B cell (primary cell): ENCODE measurements around the gene KLF16. TPM values are rescaled to one million over a fixed set of nuclear protein-coding genes. Genes with fewer than 3 reads are reported as not detected.

ENCODE experiments used
- ATAC-seq: fragments of 200-7000 bp; cut with Tn5 transposase; one replicate; pipeline ENCODE4 v1.10.0; 2021; ENCODE audit warnings: low read depth, mild to moderate bottlenecking, moderate number of reproducible peaks, moderate library complexity
- CTCF ChIA-PET: fragments of 350-600 bp; sonication (Branson Sonifier 250); formaldehyde crosslinking; loops from one replicate; lab custom pipeline; 2021; ENCODE audit warnings: antibody characterized with exemption, inconsistent platforms; lab: Charles Lee
- POLR2A ChIA-PET: fragments of 350-600 bp; sonication (Branson Sonifier 250); formaldehyde crosslinking; loops from one replicate; lab custom pipeline; 2021; ENCODE audit warnings: antibody characterized with exemption; lab: Charles Lee
- DNase-seq: peaks from one replicate; pipeline ENCODE4 v3.0.0; 2013
- H2AFZ ChIP-seq: 2 replicates; pipeline ENCODE4 v1.6.1; 2012; ENCODE audit warnings: mild to moderate bottlenecking, low read depth, low read length; ENCODE audit not compliant: insufficient read depth, poor library complexity, severe bottlenecking
- H3K27ac ChIP-seq, 2 donors: 1 replicate in 1 of 2; 2 replicates in 1 of 2; pipeline ENCODE4 v1.5.1; 2012 to 2013; ENCODE audit warnings: low read length in 2 of 2, mild to moderate bottlenecking in 2 of 2, moderate library complexity in 1 of 2
- H3K27me3 ChIP-seq, 4 experiments: fragments of 200-600 bp in 1 of 4; sonication (generic) in 1 of 4; replicated peaks in 1 of 4; 1 replicate in 2 of 4; 2 replicates in 2 of 4; pipeline versions ENCODE4 v1.6.1 to v1.7.0; 2013 to 2016; ENCODE audit warnings: low read length in 3 of 4, mild to moderate bottlenecking in 2 of 4, mixed read lengths in 1 of 4, moderate library complexity in 1 of 4; ENCODE audit not compliant: insufficient read depth in 4 of 4, control insufficient read depth in 3 of 4; ENCODE audit errors: control extremely low read depth in 1 of 4
- H3K36me3 ChIP-seq, 2 experiments: replicated peaks in 1 of 2; 1 replicate in 1 of 2; 2 replicates in 1 of 2; pipeline versions ENCODE4 v1.6.1 to v1.7.1; 2013; ENCODE audit warnings: low read length in 1 of 2; ENCODE audit not compliant: insufficient read depth in 2 of 2, control insufficient read depth in 1 of 2; ENCODE audit errors: control extremely low read depth in 1 of 2, extremely low read depth in 1 of 2
- H3K4me1 ChIP-seq, 2 donors: fragments of 200-600 bp in 1 of 2; sonication (generic) in 1 of 2; 1 replicate in 1 of 2; 2 replicates in 1 of 2; pipeline versions ENCODE4 v1.5.1 to v1.6.1; 2013 to 2017; ENCODE audit warnings: low read length in 2 of 2; ENCODE audit not compliant: control insufficient read depth in 2 of 2, insufficient read depth in 2 of 2
- H3K4me2 ChIP-seq: replicated peaks from 2 replicates; pipeline ENCODE3; 2012; ENCODE audit warnings: mild to moderate bottlenecking, low read depth, low read length; ENCODE audit not compliant: poor library complexity, severe bottlenecking
- H3K4me3 ChIP-seq, 5 experiments: fragments of 200-600 bp in 1 of 5; sonication (generic) in 1 of 5; 1 replicate in 3 of 5; 2 replicates in 2 of 5; pipeline versions ENCODE4 v1.5.1 to v1.7.0; 2011 to 2016; ENCODE audit warnings: low read length in 4 of 5, mild to moderate bottlenecking in 4 of 5, low read depth in 2 of 5, control low read depth in 1 of 5, moderate library complexity in 1 of 5; ENCODE audit not compliant: insufficient read depth in 1 of 5; ENCODE audit errors: control extremely low read depth in 1 of 5, extremely low read depth in 1 of 5
- H3K79me2 ChIP-seq: fragments of 200-600 bp; sonication (generic); one replicate; pipeline ENCODE4 v1.6.0; 2016; ENCODE audit warnings: low read length; ENCODE audit not compliant: control insufficient read depth, insufficient read depth
- H3K9ac ChIP-seq: fragments of 200-600 bp; sonication (generic); 2 replicates; pipeline ENCODE4 v1.6.1; 2017; ENCODE audit warnings: mild to moderate bottlenecking, low read length, moderate library complexity
- H3K9me3 ChIP-seq, 3 donors: one replicate each; pipeline versions ENCODE4 v1.6.1 to v1.7.1; 2013; ENCODE audit warnings: low read length in 2 of 3; ENCODE audit not compliant: control insufficient read depth in 2 of 3, insufficient read depth in 1 of 3; ENCODE audit errors: control extremely low read depth in 1 of 3
- H4K20me1 ChIP-seq: 2 replicates; pipeline ENCODE4 v1.6.0; 2012; ENCODE audit warnings: mild to moderate bottlenecking, low read length; ENCODE audit not compliant: insufficient read depth, control insufficient read depth, poor library complexity, severe bottlenecking
- H3K27ac Mint-ChIP-seq: one replicate; pipeline ENCODE4 v1.8.0; 2021; ENCODE audit warnings: mixed read lengths
- H3K27me3 Mint-ChIP-seq: one replicate; pipeline ENCODE4 v1.8.0; 2021; ENCODE audit warnings: mixed read lengths
- H3K4me1 Mint-ChIP-seq: one replicate; pipeline ENCODE4 v1.8.0; 2021; ENCODE audit warnings: mixed read lengths
- H3K4me3 Mint-ChIP-seq: one replicate; pipeline ENCODE4 v1.8.0; 2021; ENCODE audit warnings: mixed read lengths
- H3K9me3 Mint-ChIP-seq: one replicate; pipeline ENCODE4 v1.8.0; 2022; ENCODE audit warnings: mixed read lengths; ENCODE audit not compliant: insufficient read depth
- EZH2 ChIP-seq: IDR thresholded peaks from 2 replicates; pipeline ENCODE4 v1.6.1; 2012; ENCODE audit warnings: borderline replicate concordance, low read depth, mild to moderate bottlenecking, moderate library complexity, low read length; ENCODE audit not compliant: insufficient read depth, poor library complexity, severe bottlenecking
- WGBS: methylation state at CpG from one replicate; pipeline ENCODE4 v1.1.5; 2013; ENCODE audit warnings: missing lambda C conversion rate; ENCODE audit not compliant: insufficient coverage; 5-methylcytosine and 5-hydroxymethylcytosine counted together
- intact Hi-C: fragments of 100-400 bp; cut with micrococcal nuclease; formaldehyde crosslinking; loops from one replicate; pipeline ENCODE4 v1.10.0; 2022
- polyA plus RNA-seq: library from polyadenylated mRNA; depleted of rRNA; stranded (reverse); fragments of >200 nt; gene quantifications from 2 replicates; pipeline ENCODE4 v1.2.3, GENCODE V29; 2012
- total RNA-seq, 2 donors: library from RNA; stranded (reverse); fragments of 120-200 nt in 1 of 2; gene quantifications; 1 replicate in 1 of 2; 2 replicates in 1 of 2; pipeline versions ENCODE4 v1.2.3 to v1.2.4, GENCODE V29; 2013 to 2022
- TF ChIP-seq, protein P1 (sequence below): fragments of 200-600 bp; IDR thresholded peaks from one replicate; pipeline ENCODE4 v1.8.0; 2022; ENCODE audit warnings: antibody characterized with exemption, mild to moderate bottlenecking

KLF16 gene
- total and polyA plus RNA-seq, 2 donors (not counting 1 experiment from before 2014, with no cell fraction given) = 29.7 to 49.0 TPM

DNA sequence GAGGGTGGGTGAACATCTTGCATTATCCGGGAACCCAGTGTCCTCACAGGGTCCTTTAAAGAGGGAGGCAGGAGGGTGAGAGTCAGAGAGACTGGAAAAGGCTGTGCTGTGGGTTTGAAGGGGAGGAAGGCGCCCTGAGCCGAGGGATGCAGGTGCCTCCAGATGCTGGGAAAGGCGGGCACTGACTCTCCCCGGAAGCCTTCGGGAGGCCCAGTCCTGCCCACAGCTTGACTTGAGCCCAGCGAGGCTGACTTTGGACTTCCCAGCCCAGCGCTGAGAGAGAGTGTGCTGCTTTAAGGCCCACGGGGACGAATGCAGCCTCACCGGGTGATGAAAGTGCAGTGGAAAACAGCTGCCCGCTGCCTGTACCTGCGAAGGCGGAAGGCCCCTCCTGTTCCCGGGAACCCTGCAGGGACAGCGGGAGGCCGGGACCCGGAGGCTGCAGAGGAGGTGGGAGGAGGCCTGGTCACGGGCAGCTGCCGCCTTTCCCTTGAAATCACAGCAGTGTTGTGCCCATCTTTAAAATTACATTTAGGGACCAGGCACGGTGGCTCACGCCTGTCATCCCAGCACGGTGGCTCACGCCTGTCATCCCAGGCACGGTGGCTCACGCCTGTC is 31.2 kb downstream of the KLF16 start:
- WGBS = 96% methylated on average over 25 of the region's 26 CpGs
- intact Hi-C loops = no loop called here
- Histone ChIP-seq H3K9ac (no peak overlapping the region), H3K36me3 (peaks cover 0 to 22% of the 10 kb centered on the region in 2 experiments), H4K20me1 (peaks cover 97% of the 10 kb centered on the region), H3K4me1 (peaks cover 0 to 1% of the 10 kb centered on the region in 2 donors), H3K27me3 (no peaks in the 10 kb centered on the region), H2AFZ (no peak overlapping the region), H3K4me3 (no peak overlapping the region), H3K79me2 (peaks cover 84% of the 10 kb centered on the region), H3K9me3 (no peaks in the 10 kb centered on the region), H3K27ac (no peak overlapping the region), H3K4me2 (no peak overlapping the region)
- no peak for DNase-seq
- no peak for TF ChIP-seq EZH2
- TF ChIP-seq, protein P1, sequence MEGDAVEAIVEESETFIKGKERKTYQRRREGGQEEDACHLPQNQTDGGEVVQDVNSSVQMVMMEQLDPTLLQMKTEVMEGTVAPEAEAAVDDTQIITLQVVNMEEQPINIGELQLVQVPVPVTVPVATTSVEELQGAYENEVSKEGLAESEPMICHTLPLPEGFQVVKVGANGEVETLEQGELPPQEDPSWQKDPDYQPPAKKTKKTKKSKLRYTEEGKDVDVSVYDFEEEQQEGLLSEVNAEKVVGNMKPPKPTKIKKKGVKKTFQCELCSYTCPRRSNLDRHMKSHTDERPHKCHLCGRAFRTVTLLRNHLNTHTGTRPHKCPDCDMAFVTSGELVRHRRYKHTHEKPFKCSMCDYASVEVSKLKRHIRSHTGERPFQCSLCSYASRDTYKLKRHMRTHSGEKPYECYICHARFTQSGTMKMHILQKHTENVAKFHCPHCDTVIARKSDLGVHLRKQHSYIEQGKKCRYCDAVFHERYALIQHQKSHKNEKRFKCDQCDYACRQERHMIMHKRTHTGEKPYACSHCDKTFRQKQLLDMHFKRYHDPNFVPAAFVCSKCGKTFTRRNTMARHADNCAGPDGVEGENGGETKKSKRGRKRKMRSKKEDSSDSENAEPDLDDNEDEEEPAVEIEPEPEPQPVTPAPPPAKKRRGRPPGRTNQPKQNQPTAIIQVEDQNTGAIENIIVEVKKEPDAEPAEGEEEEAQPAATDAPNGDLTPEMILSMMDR = no peak
- CTCF ChIA-PET = no interaction called here
- H3K27me3 Mint-ChIP-seq = no peaks in the 10 kb centered on the region
- peaks cover 3% of the 10 kb centered on the region for H3K4me1 Mint-ChIP-seq
- H3K4me3 Mint-ChIP-seq = no peak overlapping the region
- H3K9me3 Mint-ChIP-seq = no peaks in the 10 kb centered on the region
- no peak for ATAC-seq
- POLR2A ChIA-PET = no interaction called here
- H3K27ac Mint-ChIP-seq = no peak overlapping the region

DNA sequence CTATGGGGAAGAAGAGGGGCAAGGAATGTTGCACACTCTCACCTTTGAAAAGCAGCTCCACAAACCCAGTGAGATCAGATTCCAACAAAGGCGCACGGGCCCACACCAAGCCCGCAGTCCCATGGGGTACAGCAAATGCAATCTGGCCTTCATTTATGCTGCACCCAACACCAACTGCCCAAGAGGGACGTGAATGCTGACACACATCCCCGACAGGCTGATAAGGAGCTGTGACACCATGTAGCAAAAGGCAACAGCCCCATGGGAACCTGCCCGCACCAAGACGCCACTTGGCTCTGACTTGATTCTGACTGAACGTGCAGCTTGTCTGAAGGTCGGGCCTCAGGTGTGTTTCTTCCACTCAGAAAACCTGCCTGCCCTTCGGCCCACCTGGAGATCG is 32.4 kb downstream of the KLF16 start:
- CTCF ChIA-PET = interaction anchor here (1.6 kb wide), 1 partner anchor 36 kb away, joined by 4 read pairs; no protein-coding TSS in a partner anchor
- Histone ChIP-seq H3K4me1 (peaks cover 0 to 8% of the 10 kb centered on the region in 2 donors), H3K4me2 (no peak overlapping the region), H2AFZ (no peak overlapping the region), H3K36me3 (peaks cover 0 to 29% of the 10 kb centered on the region in 2 experiments), H3K9ac (no peak overlapping the region), H3K27me3 (no peaks in the 10 kb centered on the region), H4K20me1 (peaks cover 96% of the 10 kb centered on the region), H3K4me3 (no peak overlapping the region), H3K9me3 (no peaks in the 10 kb centered on the region), H3K27ac (no peak overlapping the region), H3K79me2 (peaks cover 80% of the 10 kb centered on the region)
- no peak overlapping the region for H3K27ac Mint-ChIP-seq
- TF ChIP-seq EZH2 = no peak
- TF ChIP-seq, protein P1 = no peak
- H3K4me3 Mint-ChIP-seq = no peak overlapping the region
- no peaks in the 10 kb centered on the region for H3K9me3 Mint-ChIP-seq
- no peaks in the 10 kb centered on the region for H3K27me3 Mint-ChIP-seq
- intact Hi-C loops = no loop called here
- DNase-seq (no peak), ATAC-seq (no peak)
- 95% methylated on average over 11 of the region's 11 CpGs for WGBS
- POLR2A ChIA-PET = interaction anchor here (0.6 kb wide), 1 partner anchor 192 kb away, joined by 6 read pairs; no protein-coding TSS in a partner anchor
- H3K4me1 Mint-ChIP-seq = peaks cover 3% of the 10 kb centered on the region
